HCT116 (cell line): ENCODE data around the gene PNLDC1.

Source experiments
- ATF3 ChIP-seq: IDR thresholded peaks from 2 replicates; pipeline ENCODE4 v1.6.1; 2012
- CBX3 ChIP-seq: IDR thresholded peaks from 2 replicates; pipeline ENCODE4 v1.6.1; 2012; ENCODE audit warnings: low read depth
- CEBPB ChIP-seq: IDR thresholded peaks from 2 replicates; pipeline ENCODE4 v1.6.1; 2012; ENCODE audit warnings: low read depth
- CTCF ChIP-seq, 3 experiments: fragments of 200-600 bp in 1 of 3; sonication (generic) in 1 of 3; IDR thresholded peaks in 2 of 3; conservative IDR thresholded peaks in 1 of 3; 2 replicates each; pipeline ENCODE4 v1.5.1; 2012 to 2017; ENCODE audit warnings: low read depth in 2 of 3, low read length in 2 of 3, antibody characterized with exemption in 1 of 3, borderline replicate concordance in 1 of 3, control low read depth in 1 of 3, mild to moderate bottlenecking in 1 of 3, mixed read lengths in 1 of 3, mixed run types in 1 of 3, moderate library complexity in 1 of 3; ENCODE audit not compliant: insufficient read depth in 1 of 3
- EZH2 ChIP-seq: fragments of 200-600 bp; sonication (generic); IDR thresholded peaks from 2 replicates; pipeline ENCODE4 v1.6.1; 2017; ENCODE audit warnings: antibody characterized with exemption, mixed run types
- JUND ChIP-seq: IDR thresholded peaks from 2 replicates; pipeline ENCODE4 v1.6.1; 2012
- MAX ChIP-seq: IDR thresholded peaks from 2 replicates; pipeline ENCODE4 v1.6.1; 2012
- POLR2A ChIP-seq: IDR thresholded peaks from 2 replicates; pipeline ENCODE4 v1.7.0; 2011; ENCODE audit warnings: borderline replicate concordance; ENCODE audit not compliant: insufficient read depth, insufficient read length; ENCODE audit errors: extremely low read depth
- POLR2AphosphoS5 ChIP-seq: IDR thresholded peaks from 2 replicates; pipeline ENCODE4 v1.6.1; 2011; ENCODE audit warnings: mild to moderate bottlenecking, low read depth, low read length, moderate library complexity
- RAD21 ChIP-seq: IDR thresholded peaks from 2 replicates; pipeline ENCODE4 v1.6.1; 2012; ENCODE audit warnings: low read depth, mild to moderate bottlenecking
- REST ChIP-seq: IDR thresholded peaks from 2 replicates; pipeline ENCODE4 v1.6.1; 2012; ENCODE audit warnings: low read depth
- SRF ChIP-seq: IDR thresholded peaks from 2 replicates; pipeline ENCODE4 v1.6.1; 2012; ENCODE audit warnings: low read depth
- TCF7L2 ChIP-seq: IDR thresholded peaks from 2 replicates; pipeline ENCODE4 v1.7.0; 2011; ENCODE audit warnings: borderline replicate concordance, inconsistent platforms; ENCODE audit not compliant: insufficient read depth, insufficient read length; ENCODE audit errors: extremely low read depth
- ZBTB33 ChIP-seq: IDR thresholded peaks from 2 replicates; pipeline ENCODE4 v1.6.1; 2011; ENCODE audit warnings: mild to moderate bottlenecking, low read length, moderate library complexity; ENCODE audit not compliant: insufficient replicate concordance; ENCODE audit errors: extremely low read depth

GRCh38 chr6:159806021-159806458 lies 6.0 kb downstream of the PNLDC1 start:
- no peak for TF ChIP-seq CEBPB
- TF ChIP-seq CTCF (IDR thresholded peaks at IDR 0.05 in 2 of 3, conservative IDR thresholded peaks at IDR 0.05 in 1 of 3; ENCODE audit: borderline replicate concordance in 1 of 3, insufficient read depth in 1 of 3, low read depth in 2 of 3, low read length in 2 of 3), result no peak
- no peak for TF ChIP-seq POLR2A
- TF ChIP-seq REST, result no peak
- no peak for TF ChIP-seq JUND
- no peak for TF ChIP-seq ZBTB33
- no peak for TF ChIP-seq EZH2
- TF ChIP-seq RAD21, result no peak
- no peak for TF ChIP-seq MAX
- no peak for TF ChIP-seq ATF3
- no peak for TF ChIP-seq TCF7L2
- no peak for TF ChIP-seq POLR2AphosphoS5
- TF ChIP-seq CBX3, result no peak
- no peak for TF ChIP-seq SRF
